HEK293T (cell line): ENCODE data around the gene OR2H2.

Source experiments
- ARNT ChIP-seq: fragments of 450-650 bp; IDR thresholded peaks from 2 replicates; pipeline ENCODE4 v1.6.1; 2017; ENCODE audit warnings: mild to moderate bottlenecking
- L3MBTL2 ChIP-seq: fragments of 450-650 bp; conservative IDR thresholded peaks from 2 replicates; pipeline ENCODE4 v1.6.1; 2016; ENCODE audit warnings: mild to moderate bottlenecking
- NFRKB ChIP-seq: fragments of 450-650 bp; IDR thresholded peaks from 2 replicates; pipeline ENCODE4 v1.6.1; 2016; ENCODE audit warnings: mild to moderate bottlenecking, moderate library complexity
- SP1 ChIP-seq: fragments of 450-650 bp; IDR thresholded peaks from 2 replicates; pipeline ENCODE4 v1.6.1; 2017
- TF ChIP-seq, protein P1 (sequence below): fragments of 450-650 bp; IDR thresholded peaks from 2 replicates; pipeline ENCODE4 v1.6.1; 2016

- TF ChIP-seq SP1, result no peak
- TF ChIP-seq L3MBTL2, result no peak
- TF ChIP-seq ARNT, result no peak
- no peak for TF ChIP-seq NFRKB
- TF ChIP-seq, protein P1, sequence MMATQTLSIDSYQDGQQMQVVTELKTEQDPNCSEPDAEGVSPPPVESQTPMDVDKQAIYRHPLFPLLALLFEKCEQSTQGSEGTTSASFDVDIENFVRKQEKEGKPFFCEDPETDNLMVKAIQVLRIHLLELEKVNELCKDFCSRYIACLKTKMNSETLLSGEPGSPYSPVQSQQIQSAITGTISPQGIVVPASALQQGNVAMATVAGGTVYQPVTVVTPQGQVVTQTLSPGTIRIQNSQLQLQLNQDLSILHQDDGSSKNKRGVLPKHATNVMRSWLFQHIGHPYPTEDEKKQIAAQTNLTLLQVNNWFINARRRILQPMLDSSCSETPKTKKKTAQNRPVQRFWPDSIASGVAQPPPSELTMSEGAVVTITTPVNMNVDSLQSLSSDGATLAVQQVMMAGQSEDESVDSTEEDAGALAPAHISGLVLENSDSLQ, result no peak
Observed at GRCh38 chr6:29554764-29555163, 30.2 kb upstream of the OR2H2 start.
